ENCODE measurements around the gene ARMC9. TPM values are rescaled to one million over a fixed set of nuclear protein-coding genes. Genes with fewer than 3 reads are reported as not detected.
A peak's percentile ranks its signal among the peaks of the same experiment; 100 is the strongest.

ARMC9 gene
- total and polyA plus RNA-seq, 7 donors, result 2.4 to 95.3 (median 24.3) TPM

- Histone ChIP-seq H3K9me3 (no peaks in the 10 kb centered on the region), H3K4me3 (peak within 1 kb of the TSS; percentile 26 to 54 (median 51)), H3K27me3 (peaks cover 9 to 40% (median 29%) of the 10 kb centered on the region in 3 donors), H3K4me1 (peaks cover 0 to 33% (median 24%) of the 10 kb centered on the region in 4 donors), H3K36me3 (no peaks in the 10 kb centered on the region), H3K27ac (peak within 1 kb of the TSS in 3 of 4 donors; percentile 40 to 68 (median 47))
- WGBS, 2 donors, result 2 to 5% methylated on average over 95 of the region's 95 CpGs
- intact Hi-C loops (cut with DNase I), result no loop called here
- TF ChIP-seq EP300 (IDR thresholded peaks at IDR 0.05) (no peak), POLR2A (IDR thresholded peaks at IDR 0.05) (no peak), POLR2AphosphoS5 (IDR thresholded peaks at IDR 0.05) (no peak)
- TF ChIP-seq, protein P1, sequence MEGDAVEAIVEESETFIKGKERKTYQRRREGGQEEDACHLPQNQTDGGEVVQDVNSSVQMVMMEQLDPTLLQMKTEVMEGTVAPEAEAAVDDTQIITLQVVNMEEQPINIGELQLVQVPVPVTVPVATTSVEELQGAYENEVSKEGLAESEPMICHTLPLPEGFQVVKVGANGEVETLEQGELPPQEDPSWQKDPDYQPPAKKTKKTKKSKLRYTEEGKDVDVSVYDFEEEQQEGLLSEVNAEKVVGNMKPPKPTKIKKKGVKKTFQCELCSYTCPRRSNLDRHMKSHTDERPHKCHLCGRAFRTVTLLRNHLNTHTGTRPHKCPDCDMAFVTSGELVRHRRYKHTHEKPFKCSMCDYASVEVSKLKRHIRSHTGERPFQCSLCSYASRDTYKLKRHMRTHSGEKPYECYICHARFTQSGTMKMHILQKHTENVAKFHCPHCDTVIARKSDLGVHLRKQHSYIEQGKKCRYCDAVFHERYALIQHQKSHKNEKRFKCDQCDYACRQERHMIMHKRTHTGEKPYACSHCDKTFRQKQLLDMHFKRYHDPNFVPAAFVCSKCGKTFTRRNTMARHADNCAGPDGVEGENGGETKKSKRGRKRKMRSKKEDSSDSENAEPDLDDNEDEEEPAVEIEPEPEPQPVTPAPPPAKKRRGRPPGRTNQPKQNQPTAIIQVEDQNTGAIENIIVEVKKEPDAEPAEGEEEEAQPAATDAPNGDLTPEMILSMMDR (IDR thresholded peaks at IDR 0.05), result no peak
- DNase-seq, result no peak
Measured at GRCh38 chr2:231395188-231396057, 197.0 kb downstream of the ARMC9 start, which contains the start of gene B3GNT7. Gene B3GNT7 (plus strand): TSS chr2:231395710. CDS start chr2:231395804, 94 bp downstream.

GRCh38 chr2:231396058-231396821 is 197.8 kb downstream of the ARMC9 start:
- H3K4me1 ChIP-seq, result peaks cover 0 to 35% (median 27%) of the 10 kb centered on the region in 4 donors
- peaks cover 9 to 40% (median 29%) of the 10 kb centered on the region in 3 donors for H3K27me3 ChIP-seq
- TF ChIP-seq POLR2A (IDR thresholded peaks at IDR 0.05), result no peak
- no peak for TF ChIP-seq EP300 (IDR thresholded peaks at IDR 0.05)
- TF ChIP-seq, protein P1 (IDR thresholded peaks at IDR 0.05), result no peak
- TF ChIP-seq POLR2AphosphoS5 (IDR thresholded peaks at IDR 0.05), result no peak
- H3K27ac ChIP-seq, result peak overlapping the region in 3 of 4 donors; percentile 40 to 68 (median 47)
- WGBS, 2 donors, result 4 to 12% methylated on average over 41 of the region's 41 CpGs
- H3K36me3 ChIP-seq, result no peaks in the 10 kb centered on the region
- intact Hi-C loops (cut with DNase I), result no loop called here
- peak overlapping the region; percentile 26 to 54 (median 51) for H3K4me3 ChIP-seq
- no peak for DNase-seq
- no peaks in the 10 kb centered on the region for H3K9me3 ChIP-seq

DNA sequence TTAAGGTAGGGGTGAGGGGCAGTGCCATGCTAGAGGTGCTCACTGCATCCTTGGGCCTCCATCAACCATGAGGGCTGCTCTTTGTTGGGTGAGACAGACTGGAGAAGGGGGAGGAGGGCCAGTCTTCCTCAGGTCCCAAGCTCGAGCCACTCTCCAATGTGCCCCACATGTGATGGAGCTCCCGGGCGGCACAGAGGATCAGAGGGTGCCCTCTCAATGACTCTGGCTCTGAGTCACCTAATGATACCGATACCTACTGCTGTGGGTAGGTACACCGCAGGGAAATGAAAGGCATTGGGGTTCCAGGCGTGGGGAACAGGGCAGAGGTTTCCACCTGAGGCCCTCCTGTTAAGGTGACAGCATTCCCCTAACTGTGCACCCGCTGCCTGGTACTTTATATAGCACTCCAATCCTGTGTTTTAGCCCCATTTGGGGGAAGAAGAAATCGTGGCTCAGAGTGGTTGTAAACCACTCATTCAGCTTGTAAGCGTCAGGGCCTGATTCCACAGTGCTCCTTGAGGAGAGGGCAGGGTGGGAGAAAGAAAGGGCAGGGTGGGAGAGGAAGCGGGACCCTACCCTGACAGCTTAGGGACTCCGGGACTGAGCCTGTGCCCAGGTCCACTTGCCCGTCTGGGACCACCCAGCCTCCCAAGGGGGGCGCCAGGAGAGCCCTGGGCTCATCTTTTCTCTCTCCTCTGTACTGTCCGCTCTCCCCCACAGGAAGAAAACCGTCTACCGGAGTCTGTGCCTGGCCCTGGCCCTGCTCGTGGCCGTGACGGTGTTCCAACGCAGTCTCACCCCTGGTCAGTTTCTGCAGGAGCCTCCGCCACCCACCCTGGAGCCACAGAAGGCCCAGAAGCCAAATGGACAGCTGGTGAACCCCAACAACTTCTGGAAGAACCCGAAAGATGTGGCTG is 198.8 kb downstream of the ARMC9 start:
- Histone ChIP-seq H3K36me3 (no peaks in the 10 kb centered on the region), H3K27me3 (peaks cover 9 to 40% (median 29%) of the 10 kb centered on the region in 3 donors), H3K4me3 (peak overlapping the region in 3 of 4 donors; percentile 49 to 54 (median 53)), H3K4me1 (peaks cover 0 to 35% (median 27%) of the 10 kb centered on the region in 4 donors), H3K27ac (peak overlapping the region in 1 of 4 donors; percentile 68), H3K9me3 (no peaks in the 10 kb centered on the region)
- DNase-seq, result no peak
- intact Hi-C loops (cut with DNase I), result no loop called here
- 90 to 91% methylated on average over 22 of the region's 22 CpGs for WGBS, 2 donors
- TF ChIP-seq POLR2A (IDR thresholded peaks at IDR 0.05) (peak in 1 of 2 donors; percentile 28), EP300 (IDR thresholded peaks at IDR 0.05) (no peak)

GRCh38 chr2:231397928-231398294 is 199.5 kb downstream of the ARMC9 start:
- H3K9me3 ChIP-seq, result no peaks in the 10 kb centered on the region
- H3K4me1 ChIP-seq, result peaks cover 0 to 35% (median 27%) of the 10 kb centered on the region in 4 donors
- 98% methylated on average over 28 of the region's 28 CpGs for WGBS, 2 donors
- no peak overlapping the region for H3K27ac ChIP-seq
- peaks cover 9 to 37% (median 29%) of the 10 kb centered on the region in 3 donors for H3K27me3 ChIP-seq
- no peaks in the 10 kb centered on the region for H3K36me3 ChIP-seq
- H3K4me3 ChIP-seq, result peak overlapping the region in 1 of 4 donors; percentile 49
- no peak for TF ChIP-seq POLR2A (IDR thresholded peaks at IDR 0.05)
- TF ChIP-seq, protein P1 (IDR thresholded peaks at IDR 0.05), result no peak
- TF ChIP-seq EP300 (IDR thresholded peaks at IDR 0.05), result no peak
- TF ChIP-seq POLR2AphosphoS5 (IDR thresholded peaks at IDR 0.05), result no peak
- intact Hi-C loops (cut with DNase I), result no loop called here
- no peak for DNase-seq
